GM19395 (cell line): ENCODE data around the gene PPFIA4.

Experiments
- ATAC-seq: cut with Tn5 transposase; IDR thresholded peaks from one replicate; pipeline ENCODE4 v1.9.1; 2021; ENCODE audit warnings: mild to moderate bottlenecking, moderate library complexity; ENCODE audit not compliant: unreplicated experiment

The PPFIA4 gene

DNA sequence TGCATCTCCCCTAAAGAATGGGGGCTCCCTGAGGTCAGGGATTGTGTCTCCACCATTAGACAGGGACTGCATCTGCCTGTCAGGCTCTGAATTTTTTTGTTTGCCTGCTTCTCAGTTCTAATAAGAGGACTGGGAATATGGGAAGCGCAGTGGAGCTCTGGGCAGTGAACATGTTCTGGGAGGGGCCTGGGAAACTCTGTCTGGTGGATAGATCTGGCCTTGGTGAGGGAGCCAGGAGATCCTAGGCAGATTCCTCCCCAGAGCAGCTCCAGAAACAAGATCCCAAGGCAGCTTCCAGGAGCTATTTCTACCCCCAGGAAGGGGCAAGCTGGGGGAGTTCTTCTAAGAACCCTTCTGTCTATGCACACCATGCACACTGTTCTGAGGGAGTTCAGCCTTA is 72.2 kb downstream of the PPFIA4 start:
- ATAC-seq: no peak

DNA sequence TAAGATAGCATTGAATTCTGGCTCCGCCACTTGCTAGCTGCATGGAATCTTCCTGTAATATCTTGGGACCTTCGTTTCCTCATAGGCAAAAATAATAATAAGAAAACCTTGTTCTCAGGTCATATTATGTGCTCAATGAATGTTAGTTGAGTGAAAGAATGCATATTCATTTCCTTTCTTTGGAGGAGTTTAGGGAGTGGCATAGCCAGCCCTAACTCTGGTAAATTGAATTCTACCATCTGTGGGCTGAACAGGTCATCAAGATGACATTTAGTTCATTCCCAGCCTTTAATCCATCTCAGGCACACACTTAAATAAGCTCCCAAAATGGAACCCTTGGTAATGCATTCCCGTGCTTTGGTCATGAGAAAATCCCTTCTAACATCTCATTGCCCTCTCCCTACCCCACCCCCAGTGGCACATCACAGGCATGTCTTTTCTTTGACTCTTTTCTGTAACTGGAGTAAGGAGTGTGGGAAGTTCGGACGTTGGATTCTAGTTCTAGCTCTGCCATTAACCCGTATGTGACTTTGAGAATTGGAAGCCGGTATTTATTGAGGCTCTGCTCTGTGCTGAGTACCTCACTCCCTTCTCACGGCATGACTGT is 72.7 kb downstream of the PPFIA4 start:
- ATAC-seq: no peak

DNA sequence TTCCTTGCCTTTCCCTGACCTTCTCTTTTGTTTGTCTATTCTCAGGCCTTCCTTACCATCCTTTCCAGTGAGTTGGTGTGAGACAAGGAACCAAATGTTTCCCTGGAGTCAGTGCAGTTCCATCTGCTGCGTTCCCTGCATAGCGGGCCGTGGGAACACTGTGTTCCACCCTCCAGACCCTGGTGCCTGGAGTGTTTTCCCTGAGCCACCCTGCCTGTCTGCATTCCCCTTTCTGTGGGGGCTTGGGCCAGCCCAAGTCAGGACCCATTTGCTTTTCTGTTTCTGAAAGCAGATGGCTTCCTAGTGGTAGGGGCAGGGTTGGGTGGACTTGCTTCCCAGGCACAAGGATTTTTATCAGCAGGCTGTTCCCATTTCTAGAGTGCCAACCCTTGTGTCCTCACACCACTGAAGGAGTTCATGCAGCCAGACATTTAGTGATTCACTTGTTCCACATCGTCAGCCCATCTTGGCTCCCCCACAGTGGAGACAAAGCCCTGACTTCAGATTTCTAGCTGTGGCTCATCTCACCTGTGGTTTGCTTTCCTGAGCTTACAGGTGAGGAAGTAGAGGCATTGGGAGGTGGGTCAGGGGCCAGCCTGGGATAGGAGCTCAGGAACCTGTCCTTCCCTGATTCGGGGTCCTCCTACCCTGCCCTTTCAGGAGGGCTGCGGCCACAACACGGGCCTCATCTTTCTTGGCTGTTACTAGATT is 73.7 kb downstream of the PPFIA4 start:
- ATAC-seq: no peak

DNA sequence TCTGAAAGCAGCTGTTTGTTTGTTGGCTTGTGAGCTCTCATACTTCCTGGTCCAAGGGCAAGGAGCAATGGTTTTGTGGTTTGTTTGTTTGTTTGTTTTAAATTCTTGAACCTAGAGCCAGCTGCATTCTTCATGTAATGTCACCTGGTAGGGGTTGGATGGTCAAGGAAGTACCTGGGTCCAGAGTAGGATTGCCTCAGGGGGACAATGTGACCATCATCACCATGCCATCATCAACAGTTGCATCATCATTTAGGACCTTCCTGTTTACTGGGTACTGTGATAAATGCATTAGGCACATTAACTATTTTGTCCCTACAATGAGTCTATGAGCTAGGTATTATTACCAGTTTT is 74.2 kb downstream of the PPFIA4 start:
- ATAC-seq: no peak

DNA sequence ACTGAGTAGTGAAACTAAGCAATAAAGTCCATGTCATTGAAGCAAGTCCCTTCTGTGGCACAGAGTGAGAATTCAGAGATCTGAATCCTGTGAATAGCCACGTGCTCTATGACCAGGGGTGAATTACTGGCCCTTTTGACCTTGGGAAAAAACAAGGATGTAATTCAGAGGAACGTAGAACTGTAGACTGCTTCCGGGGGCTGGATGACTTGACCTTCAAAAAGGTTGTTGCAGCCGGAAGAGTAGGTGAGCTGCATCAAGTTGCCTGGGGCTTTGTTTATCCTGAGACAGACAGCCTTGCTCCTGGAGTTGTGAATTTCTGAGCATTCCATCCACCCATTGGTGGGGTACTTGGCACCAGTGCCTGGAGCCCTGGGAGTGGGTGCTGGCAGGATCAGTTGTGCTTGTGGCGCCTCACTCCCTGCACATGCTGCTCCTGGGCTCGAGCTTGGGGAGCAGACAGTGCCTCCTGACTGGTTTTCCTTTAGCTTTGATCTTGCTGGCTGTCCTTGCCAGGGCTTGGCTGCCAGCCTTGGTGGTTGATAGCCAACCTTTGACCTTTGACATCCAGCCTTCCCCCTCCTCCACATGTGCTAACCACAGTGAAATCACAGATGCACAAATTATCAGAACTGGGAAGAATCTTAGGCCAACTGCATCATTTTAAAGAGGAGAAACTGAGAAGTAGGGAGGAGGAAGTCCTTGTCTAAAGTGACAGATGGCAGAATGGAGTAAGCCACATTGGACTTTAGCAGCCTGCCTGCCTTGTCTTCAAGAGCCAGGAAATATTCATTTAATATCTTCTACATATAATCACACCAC is 75.7 kb downstream of the PPFIA4 start:
- ATAC-seq: no peak

DNA sequence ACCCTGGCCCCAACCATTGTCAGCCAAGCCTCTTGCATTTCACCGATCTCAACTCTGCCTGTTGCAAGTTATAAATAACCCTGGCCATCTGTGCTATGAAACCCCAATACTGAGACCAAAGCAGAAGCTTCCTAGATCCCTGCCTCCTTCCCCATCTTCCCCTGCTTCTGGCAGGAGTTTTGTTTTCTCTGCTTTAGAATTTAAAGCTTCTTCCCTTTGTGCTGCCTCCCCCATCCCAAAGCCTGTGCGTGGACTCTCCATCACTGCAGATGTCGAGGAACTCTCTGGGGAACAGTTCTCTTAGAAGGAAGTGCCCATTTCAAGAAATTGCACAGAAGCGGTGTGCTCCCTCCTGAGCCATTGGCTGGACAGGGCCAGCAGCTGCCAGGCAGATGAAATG is 76.9 kb downstream of the PPFIA4 start:
- no peak for ATAC-seq

DNA sequence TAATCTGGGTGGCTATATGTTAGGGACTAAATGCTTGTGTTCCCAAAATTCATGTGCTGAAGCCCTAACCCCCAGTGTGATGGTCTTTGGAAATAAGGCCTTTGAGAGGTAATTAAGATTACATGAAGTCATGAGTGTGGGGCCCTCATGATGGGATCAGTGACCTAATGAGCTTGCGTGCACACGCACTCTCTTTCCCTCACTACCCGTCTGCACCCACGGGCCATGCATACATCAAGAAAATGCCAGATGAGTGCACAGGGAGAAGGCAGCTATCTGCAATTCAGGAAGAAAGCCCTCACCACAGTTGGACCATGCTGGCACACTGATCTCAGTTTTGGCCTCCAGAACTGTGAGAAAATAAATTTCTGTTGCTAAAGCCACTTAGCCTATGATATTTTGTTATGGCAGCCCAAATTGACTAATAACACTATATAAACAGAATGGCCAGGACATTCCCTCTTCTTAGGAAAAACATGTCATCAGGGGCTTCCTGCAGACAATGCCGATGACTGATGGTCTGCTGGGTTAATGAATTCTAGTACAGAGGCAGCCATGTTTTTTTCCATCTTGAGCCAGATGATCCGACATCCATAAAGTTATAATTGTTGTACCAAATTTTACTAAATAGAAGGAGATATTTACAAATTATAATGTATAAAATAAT is 77.7 kb downstream of the PPFIA4 start:
- ATAC-seq: no peak

DNA sequence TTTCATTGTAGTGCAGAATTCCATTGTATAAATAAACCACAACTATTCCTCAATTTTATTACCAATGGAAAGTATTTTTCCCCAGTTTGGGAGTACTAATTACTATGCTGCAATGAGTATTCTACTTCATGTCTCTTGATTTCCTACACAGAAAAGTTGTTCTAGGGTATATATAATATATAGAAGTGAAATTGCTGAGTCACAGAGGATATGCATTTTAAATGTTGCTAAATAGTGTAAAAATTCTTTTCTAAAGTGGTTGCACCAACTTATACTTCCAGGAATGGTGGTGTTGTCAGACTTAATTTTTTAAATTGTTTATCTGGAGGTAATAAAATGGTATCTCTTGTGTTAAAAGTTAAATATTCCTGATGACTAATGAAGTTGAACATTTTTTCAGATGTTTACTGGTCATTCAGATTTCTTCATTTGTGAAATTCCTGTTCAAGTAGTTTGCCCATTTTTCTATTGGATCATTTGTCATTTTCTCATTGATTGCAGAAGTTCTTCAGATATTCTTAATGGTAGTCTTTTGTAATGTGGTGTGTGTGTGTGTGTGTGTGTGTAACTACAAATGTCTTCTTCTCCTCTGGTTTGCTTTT is 78.6 kb downstream of the PPFIA4 start:
- ATAC-seq: no peak

DNA sequence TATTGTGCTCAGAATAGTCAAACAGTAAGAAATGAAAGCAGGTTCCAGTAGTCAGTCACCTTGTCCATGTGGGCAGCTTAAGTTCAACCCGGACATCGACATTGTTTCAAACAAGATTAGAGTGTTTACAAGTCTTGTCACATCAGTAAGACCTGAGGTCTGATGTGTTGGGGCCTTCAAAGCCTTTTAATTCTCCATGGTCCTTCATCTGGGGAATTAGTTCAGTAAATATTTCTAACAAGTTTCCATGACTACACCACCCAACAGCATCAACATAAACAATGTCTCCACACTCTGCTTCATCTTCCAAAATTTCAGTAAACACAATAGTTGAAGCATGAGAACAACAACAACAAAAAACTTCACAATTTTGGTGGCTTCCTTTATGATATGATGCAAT is 86.2 kb downstream of the PPFIA4 start:
- no peak for ATAC-seq

DNA sequence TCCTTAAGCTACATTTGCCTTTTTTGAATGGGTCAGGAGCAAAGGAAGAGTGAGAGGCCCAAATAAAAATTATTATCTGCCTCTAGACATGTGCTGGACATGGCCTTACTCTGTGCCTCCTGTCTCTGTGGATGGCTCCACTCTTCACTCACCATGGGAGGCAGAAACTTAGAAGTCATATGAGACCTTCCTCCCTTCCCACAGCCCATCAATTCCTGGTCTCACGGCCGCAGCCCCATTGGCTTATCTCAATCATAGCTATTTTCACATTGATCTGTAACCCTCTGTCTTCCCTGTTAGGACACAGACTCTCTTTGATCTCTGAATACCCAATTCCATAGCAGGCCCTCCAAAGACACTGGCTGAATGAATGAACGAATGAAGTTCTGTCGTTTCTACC is 87.0 kb downstream of the PPFIA4 start:
- no peak for ATAC-seq

DNA sequence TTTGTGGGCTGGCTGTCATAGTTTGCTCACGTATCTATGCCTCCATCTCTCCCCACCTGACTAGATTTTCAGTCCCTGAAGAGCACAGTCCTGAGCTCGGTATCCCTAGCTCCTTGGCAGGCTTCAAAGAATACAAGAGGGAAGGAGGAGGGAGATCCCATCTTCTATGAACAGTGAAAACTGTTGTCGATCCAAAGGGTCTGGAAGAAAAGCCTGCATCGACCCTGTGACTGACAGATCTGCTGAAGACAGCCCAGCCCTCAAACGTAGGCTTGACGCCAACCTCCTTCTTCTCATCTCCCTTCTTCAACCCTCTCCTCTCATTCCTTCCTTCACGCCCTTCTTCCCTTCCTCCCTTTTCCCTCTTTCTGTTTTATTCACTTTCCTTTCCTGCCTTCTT is 87.9 kb downstream of the PPFIA4 start:
- ATAC-seq: no peak

DNA sequence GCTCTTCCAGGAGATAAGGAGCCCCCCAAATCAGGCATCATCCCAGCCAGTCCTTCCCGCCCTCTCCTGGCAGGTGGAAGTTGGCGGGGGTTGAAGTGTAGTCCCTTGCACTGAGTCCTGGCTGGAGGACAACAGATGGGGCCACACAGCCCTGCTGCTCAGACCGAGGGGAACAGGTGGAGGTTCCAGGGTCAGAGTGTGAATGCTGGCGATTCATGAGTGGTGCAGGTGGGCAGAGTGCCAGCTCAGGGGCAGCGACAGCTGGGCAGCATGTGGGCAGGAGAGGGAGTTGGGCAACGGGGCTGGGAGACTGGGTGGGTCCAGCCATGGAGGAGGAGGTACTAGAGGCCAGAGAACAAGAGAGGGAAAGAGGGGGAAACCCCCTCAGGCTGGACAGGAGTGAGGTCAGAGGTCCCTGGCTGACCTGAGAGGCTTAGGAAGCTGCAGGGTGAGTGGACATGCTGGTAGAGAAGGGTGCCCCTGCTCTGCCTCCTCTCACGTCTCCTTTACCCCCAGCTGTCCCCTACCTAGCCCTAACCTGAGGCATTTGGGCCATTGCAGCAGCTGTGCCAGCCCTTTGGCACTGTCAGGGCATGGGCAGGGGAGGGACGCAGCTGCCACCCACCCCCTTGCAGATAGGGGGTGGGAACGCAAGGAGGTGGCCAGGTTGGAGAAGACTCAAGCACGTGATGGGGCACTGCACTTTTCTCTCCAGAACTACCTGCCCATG is 90.0 kb downstream of the PPFIA4 start:
- no peak for ATAC-seq

DNA sequence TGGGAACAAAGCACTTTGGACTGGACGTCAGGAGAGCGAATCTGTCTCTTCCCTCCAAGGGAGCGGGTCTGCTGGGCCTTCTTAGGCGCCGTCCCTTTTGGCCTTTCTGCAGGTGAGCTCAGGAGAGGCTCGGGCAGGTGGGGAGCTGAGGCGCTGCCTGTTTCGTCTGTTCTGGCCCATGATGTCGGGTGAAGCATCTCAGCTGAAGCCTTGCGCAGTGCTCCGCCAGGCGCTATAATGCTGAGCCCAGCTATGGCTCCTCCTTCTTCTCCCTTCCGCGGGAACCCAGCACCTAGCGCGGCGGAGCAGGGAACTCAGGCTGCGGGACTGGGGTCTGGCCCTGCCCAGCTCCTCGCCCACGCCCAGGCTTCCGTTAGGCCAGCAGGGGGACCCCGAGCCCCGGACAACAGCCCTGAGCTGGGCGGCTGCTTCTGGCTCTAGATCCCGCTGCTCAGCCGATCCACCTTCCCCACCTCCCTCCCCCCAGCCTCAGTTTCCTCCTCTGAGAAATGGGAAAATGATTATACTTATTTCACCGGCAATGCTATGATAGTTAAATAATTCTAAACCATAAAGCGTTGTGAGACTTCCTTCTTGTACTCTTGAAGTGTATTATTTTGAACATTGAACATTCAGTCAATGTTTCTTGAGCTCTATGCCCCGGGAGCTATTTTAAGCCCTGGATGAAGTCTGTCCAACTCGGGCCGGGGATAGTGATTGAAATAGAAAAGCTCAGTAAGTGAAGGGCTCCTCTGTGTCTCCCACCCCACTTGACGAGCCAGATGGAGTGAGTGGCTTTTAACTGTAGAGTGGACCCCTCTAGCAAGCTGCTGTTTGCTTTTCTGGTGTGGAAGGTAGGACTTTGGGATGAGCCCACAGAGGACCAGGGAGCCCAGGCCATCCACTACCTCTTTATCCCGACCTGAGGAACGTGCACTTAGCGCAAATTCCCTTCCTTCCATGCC is 91.6 kb downstream of the PPFIA4 start:
- ATAC-seq: no peak

DNA sequence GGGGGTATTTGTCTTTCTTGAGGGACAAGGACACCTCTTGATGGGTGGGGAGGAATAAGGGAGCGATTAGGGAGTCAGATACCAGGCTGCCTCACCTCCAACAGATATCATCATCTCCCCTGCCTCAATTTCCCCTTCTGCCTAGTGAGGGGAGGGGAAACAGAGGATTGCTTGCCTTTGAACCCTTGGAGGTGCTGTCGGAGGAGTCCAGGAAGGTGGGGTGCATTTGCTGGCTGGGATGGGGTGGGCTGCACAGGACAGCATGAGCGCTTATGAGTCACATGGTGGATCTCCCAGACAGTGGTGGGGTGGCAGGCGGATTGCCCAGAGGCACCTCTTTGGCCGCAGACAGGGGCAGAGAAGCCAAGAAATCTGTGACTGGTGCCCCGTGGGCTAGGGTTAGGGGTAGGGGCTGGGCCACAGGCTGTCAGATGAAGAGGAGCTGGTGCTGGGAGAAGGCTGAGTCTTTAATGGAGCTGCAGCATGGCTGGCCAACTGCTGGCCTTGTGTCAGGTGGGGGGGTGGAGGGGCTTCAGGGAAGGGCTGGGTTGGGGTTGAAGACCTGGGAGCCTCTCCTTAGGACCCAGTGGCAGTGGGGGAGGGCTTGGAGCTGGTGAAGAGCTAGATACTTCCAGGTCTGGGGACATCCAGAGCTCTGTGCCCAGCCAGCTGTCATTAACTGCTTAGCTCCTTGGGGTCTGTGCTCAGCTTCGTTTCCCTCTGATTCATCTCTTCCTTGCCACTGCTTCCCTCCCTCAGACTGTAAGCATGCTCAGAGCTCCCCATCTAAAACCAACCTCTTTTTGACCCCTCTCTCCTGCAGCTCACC is 94.2 kb downstream of the PPFIA4 start:
- ATAC-seq: no peak

DNA sequence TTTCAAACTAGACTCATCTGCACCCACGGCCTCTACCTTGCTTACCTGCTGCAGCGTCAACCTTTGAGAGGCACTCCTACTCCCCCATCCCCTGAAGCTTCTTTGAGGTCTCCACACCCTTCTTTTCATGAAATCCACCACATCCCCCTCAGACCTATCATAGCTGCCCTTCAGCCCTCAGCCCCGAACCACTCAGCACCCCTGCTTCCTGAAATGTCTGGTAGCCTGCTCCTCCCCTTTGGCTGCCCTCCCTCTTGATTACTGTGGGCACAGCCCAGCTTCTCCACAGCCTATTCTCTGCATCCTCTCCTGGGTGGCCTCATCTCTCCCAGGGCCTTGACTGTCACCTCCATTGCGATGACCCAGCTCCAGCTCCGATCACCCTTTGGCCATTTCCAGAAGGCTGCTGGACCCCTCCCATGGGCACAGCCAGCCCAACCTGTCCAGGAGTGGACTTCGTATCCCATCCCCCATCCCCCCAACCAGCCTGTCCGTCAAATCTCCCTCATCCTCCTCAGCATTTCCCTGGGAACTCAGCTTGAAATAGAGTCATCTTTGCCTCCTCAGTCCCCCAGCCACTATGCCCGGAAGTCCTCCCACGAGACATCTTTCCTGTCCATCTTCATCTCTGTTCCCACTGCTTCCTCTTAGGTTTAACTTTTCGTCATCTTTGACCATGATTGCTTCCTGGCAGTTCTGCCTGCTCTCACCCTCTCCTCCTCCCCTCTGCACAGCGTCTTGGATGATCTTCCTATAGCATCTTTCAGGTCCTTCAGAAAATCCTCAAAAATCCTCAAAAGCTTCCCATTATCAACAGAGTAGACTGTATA is 95.1 kb downstream of the PPFIA4 start:
- ATAC-seq: no peak

DNA sequence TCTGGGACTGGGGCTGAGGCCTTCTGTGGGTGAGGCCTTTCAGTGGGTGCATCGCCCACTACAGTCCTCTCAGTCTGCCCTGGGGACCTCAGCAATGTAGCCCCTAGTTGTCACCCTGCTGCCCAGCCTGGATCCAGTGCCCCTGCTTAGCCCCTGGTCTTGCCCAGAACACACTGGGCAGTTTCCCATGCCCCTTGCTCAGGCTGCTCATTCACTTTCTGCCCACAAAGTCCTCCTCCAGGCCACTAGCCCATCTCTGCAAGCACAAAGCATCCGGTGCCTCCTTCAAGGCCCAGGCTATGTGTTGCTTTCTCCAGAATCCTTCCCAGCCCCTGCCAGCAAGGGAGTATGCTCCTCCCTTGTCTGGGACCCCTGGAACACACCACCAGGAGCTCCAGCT is 95.9 kb downstream of the PPFIA4 start:
- no peak for ATAC-seq

DNA sequence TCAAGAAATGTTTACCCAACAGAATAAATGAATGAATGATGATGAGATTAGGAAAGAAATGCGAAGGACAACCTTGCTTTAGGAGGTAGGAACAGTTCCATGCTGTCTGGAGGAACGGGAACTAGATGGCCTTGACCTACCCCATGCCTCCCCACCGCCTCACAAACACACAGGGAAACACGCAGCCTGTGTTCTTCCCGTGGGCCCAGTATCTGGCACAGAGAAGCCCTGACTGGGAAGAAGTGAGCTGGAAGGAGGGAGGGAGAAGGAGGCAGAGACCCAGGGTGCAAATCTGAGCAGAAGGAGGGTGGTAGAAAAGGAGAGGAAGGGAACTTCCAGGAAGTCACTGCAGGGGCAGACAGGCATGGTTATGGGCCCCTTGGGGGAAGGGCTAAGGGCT is 97.7 kb downstream of the PPFIA4 start:
- ATAC-seq: no peak
